Neural cell (in vitro differentiated cells): ENCODE results near the gene MTHFD2. TPM values are rescaled to one million over a fixed set of nuclear protein-coding genes. Genes with fewer than 3 reads are reported as not detected.

Experiments
- H2AFZ ChIP-seq: fragments of 200-600, 300-800 bp; sonication (generic), shearing (Covaris generic); 2 replicates; pipeline ENCODE4 v1.6.0; 2014; ENCODE audit warnings: low read depth, mild to moderate bottlenecking, antibody characterized with exemption, low read length, moderate library complexity
- H3F3A ChIP-seq: fragments of 200-600 bp; shearing (Covaris generic); 2 replicates; pipeline ENCODE4 v1.6.1; 2016; ENCODE audit warnings: mild to moderate bottlenecking, moderate library complexity, mixed read lengths, antibody characterized with exemption, low read length; ENCODE audit not compliant: insufficient read depth, poor library complexity, severe bottlenecking
- H3K27ac ChIP-seq: fragments of 200-600, 300-800 bp; sonication (generic), shearing (Covaris generic); 2 replicates; pipeline ENCODE4 v1.5.1; 2014; ENCODE audit warnings: mild to moderate bottlenecking, low read length, moderate library complexity
- H3K27me3 ChIP-seq: fragments of 300-800, 200-600 bp; sonication (generic), shearing (Covaris generic); 2 replicates; pipeline ENCODE4 v1.6.0; 2014; ENCODE audit warnings: mild to moderate bottlenecking, low read depth, low read length, moderate library complexity; ENCODE audit not compliant: insufficient read depth
- H3K36me3 ChIP-seq: fragments of 300-800, 200-600 bp; sonication (generic), shearing (Covaris generic); 2 replicates; pipeline ENCODE4 v1.5.1; 2014; ENCODE audit warnings: mild to moderate bottlenecking, antibody characterized with exemption, low read length, moderate library complexity; ENCODE audit not compliant: insufficient read depth
- H3K4me2 ChIP-seq: fragments of 300-800, 200-600 bp; sonication (generic), shearing (Covaris generic); 2 replicates; pipeline ENCODE4 v1.6.0; 2014; ENCODE audit warnings: mild to moderate bottlenecking, low read length
- H3K4me3 ChIP-seq: fragments of 300-800, 200-600 bp; sonication (generic), shearing (Covaris generic); 2 replicates; pipeline ENCODE4 v1.5.1; 2014; ENCODE audit warnings: mild to moderate bottlenecking, low read length, moderate library complexity
- H3K79me2 ChIP-seq: fragments of 200-600 bp; shearing (Covaris generic); replicated peaks from 2 replicates; pipeline ENCODE4 v1.6.0; 2014; ENCODE audit warnings: mild to moderate bottlenecking, low read length, moderate library complexity; ENCODE audit not compliant: insufficient read depth
- H3K9ac ChIP-seq: fragments of 300-800, 200-600 bp; sonication (generic), shearing (Covaris generic); 2 replicates; pipeline ENCODE4 v1.6.1; 2016; ENCODE audit warnings: mild to moderate bottlenecking, low read length, mixed read lengths
- H3K9me2 ChIP-seq: fragments of 200-600 bp; shearing (Covaris generic); 2 replicates; pipeline ENCODE4 v1.6.1; 2016; ENCODE audit warnings: mild to moderate bottlenecking, low read length, mixed read lengths; ENCODE audit not compliant: insufficient read depth
- H3K9me3 ChIP-seq: fragments of 200-600, 300-800 bp; sonication (generic), shearing (Covaris generic); 2 replicates; pipeline ENCODE4 v1.6.1; 2016; ENCODE audit warnings: mild to moderate bottlenecking, mixed run types, low read length, moderate library complexity, mixed read lengths
- H4K20me1 ChIP-seq: fragments of 200-600 bp; shearing (Covaris generic); 2 replicates; pipeline ENCODE4 v1.6.1; 2016; ENCODE audit warnings: mild to moderate bottlenecking, mixed run types; ENCODE audit not compliant: insufficient read depth
- CTCF ChIP-seq: fragments of 450-650 bp; IDR thresholded peaks from 2 replicates; pipeline ENCODE4 v1.5.1; 2014; ENCODE audit warnings: antibody characterized with exemption, mild to moderate bottlenecking, moderate library complexity; ENCODE audit not compliant: poor library complexity, severe bottlenecking
- EP300 ChIP-seq: fragments of 450-650 bp; conservative IDR thresholded peaks from 2 replicates; pipeline ENCODE4 v1.6.1; 2014; ENCODE audit warnings: antibody characterized with exemption, mild to moderate bottlenecking, moderate library complexity; ENCODE audit not compliant: poor library complexity, severe bottlenecking
- EZH2 ChIP-seq: fragments of 200-600, 300-800 bp; shearing (Covaris generic), sonication (generic); IDR thresholded peaks from 2 replicates; pipeline ENCODE4 v1.6.1; 2014; ENCODE audit warnings: antibody characterized with exemption, low read length, borderline replicate concordance, mild to moderate bottlenecking; ENCODE audit not compliant: insufficient read depth, poor library complexity, severe bottlenecking
- MXI1 ChIP-seq: fragments of 450-650 bp; conservative IDR thresholded peaks from 2 replicates; pipeline ENCODE4 v1.6.1; 2014; ENCODE audit warnings: antibody characterized with exemption, mild to moderate bottlenecking; ENCODE audit not compliant: poor library complexity, severe bottlenecking
- POLR2AphosphoS5 ChIP-seq: IDR thresholded peaks from 2 replicates; pipeline ENCODE4 v1.6.1; 2012
- RAD21 ChIP-seq: fragments of 450-650 bp; conservative IDR thresholded peaks from 2 replicates; pipeline ENCODE4 v1.6.1; 2014; ENCODE audit warnings: antibody characterized with exemption, mild to moderate bottlenecking, moderate library complexity
- SMC3 ChIP-seq: fragments of 450-650 bp; conservative IDR thresholded peaks from 2 replicates; pipeline ENCODE4 v1.6.1; 2014; ENCODE audit warnings: antibody characterized with exemption, mild to moderate bottlenecking, moderate library complexity; ENCODE audit not compliant: poor library complexity
- TAF1 ChIP-seq: IDR thresholded peaks from 2 replicates; pipeline ENCODE4 v1.6.1; 2012; ENCODE audit warnings: low read depth
- polyA plus RNA-seq: library from polyadenylated mRNA; depleted of rRNA; stranded (reverse); fragments of >200 nt; gene quantifications from 2 replicates; pipeline ENCODE4 v1.2.3, GENCODE V29; 2014
- TF ChIP-seq, protein P1 (sequence below): IDR thresholded peaks from 2 replicates; pipeline ENCODE4 v1.6.1; 2012; ENCODE audit warnings: borderline replicate concordance

Gene MTHFD2
- polyA plus RNA-seq, 1 donor from 2014 or later: 26.3 TPM

DNA sequence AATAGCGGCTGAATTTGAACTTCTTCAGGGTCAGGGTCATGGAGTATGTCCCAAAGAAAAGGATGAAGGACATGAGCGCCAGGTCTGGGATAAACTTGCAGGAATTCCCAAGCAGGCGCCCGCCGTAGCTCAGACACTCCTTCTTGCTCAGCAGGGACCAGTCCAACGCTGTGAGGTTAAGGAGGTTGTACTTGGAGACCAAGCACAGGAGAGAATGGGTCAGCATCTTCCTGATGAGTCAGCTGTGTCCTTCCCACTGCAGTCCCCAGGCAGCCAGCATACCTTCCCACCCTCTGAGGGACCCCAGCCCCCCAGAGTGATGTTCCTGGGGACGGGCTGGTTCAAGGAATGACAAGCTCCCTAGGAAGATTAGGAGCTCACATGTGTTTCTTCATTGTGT lies 40.9 kb downstream of the MTHFD2 start:
- Histone ChIP-seq H3K36me3 (no peaks in the 10 kb centered on the region), H3K9ac (no peak overlapping the region), H3K9me2 (no peaks in the 10 kb centered on the region), H3K4me3 (no peak overlapping the region), H3K79me2 (no peaks in the 10 kb centered on the region), H3F3A (no peaks in the 10 kb centered on the region), H3K27me3 (no peaks in the 10 kb centered on the region), H4K20me1 (no peaks in the 10 kb centered on the region), H2AFZ (no peak overlapping the region), H3K27ac (no peak overlapping the region), H3K9me3 (no peaks in the 10 kb centered on the region), H3K4me2 (no peak overlapping the region)
- TF ChIP-seq TAF1: no peak
- no peak for TF ChIP-seq SMC3
- TF ChIP-seq, protein P1, sequence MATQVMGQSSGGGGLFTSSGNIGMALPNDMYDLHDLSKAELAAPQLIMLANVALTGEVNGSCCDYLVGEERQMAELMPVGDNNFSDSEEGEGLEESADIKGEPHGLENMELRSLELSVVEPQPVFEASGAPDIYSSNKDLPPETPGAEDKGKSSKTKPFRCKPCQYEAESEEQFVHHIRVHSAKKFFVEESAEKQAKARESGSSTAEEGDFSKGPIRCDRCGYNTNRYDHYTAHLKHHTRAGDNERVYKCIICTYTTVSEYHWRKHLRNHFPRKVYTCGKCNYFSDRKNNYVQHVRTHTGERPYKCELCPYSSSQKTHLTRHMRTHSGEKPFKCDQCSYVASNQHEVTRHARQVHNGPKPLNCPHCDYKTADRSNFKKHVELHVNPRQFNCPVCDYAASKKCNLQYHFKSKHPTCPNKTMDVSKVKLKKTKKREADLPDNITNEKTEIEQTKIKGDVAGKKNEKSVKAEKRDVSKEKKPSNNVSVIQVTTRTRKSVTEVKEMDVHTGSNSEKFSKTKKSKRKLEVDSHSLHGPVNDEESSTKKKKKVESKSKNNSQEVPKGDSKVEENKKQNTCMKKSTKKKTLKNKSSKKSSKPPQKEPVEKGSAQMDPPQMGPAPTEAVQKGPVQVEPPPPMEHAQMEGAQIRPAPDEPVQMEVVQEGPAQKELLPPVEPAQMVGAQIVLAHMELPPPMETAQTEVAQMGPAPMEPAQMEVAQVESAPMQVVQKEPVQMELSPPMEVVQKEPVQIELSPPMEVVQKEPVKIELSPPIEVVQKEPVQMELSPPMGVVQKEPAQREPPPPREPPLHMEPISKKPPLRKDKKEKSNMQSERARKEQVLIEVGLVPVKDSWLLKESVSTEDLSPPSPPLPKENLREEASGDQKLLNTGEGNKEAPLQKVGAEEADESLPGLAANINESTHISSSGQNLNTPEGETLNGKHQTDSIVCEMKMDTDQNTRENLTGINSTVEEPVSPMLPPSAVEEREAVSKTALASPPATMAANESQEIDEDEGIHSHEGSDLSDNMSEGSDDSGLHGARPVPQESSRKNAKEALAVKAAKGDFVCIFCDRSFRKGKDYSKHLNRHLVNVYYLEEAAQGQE: no peak
- no peak for TF ChIP-seq MXI1
- TF ChIP-seq RAD21: no peak
- no peak for TF ChIP-seq EZH2
- TF ChIP-seq EP300: no peak
- no peak for TF ChIP-seq POLR2AphosphoS5
- no peak for TF ChIP-seq CTCF

- no peak overlapping the region for H3K4me2 ChIP-seq
- H3F3A ChIP-seq: no peaks in the 10 kb centered on the region
- H3K9me2 ChIP-seq: no peaks in the 10 kb centered on the region
- no peak overlapping the region for H2AFZ ChIP-seq
- H3K9ac ChIP-seq: no peak overlapping the region
- H3K4me3 ChIP-seq: no peak overlapping the region
- no peaks in the 10 kb centered on the region for H4K20me1 ChIP-seq
- H3K27me3 ChIP-seq: no peaks in the 10 kb centered on the region
- H3K79me2 ChIP-seq: no peaks in the 10 kb centered on the region
- no peak overlapping the region for H3K27ac ChIP-seq
- no peaks in the 10 kb centered on the region for H3K9me3 ChIP-seq
- TF ChIP-seq EP300 (no peak), TAF1 (no peak), POLR2AphosphoS5 (no peak), EZH2 (no peak), SMC3 (no peak), MXI1 (no peak), CTCF (no peak), RAD21 (no peak)
- TF ChIP-seq, protein P1: no peak
- H3K36me3 ChIP-seq: no peaks in the 10 kb centered on the region
Measured at GRCh38 chr2:74242354-74243071, 44.1 kb downstream of the MTHFD2 start.
